Choroid plexus epithelial cell (primary cell): ENCODE results near the gene ATXN7L1.

ENCODE experiments used
- DNase-seq: peaks from one replicate; pipeline ENCODE4 v3.0.0-alpha.2; 2010; ENCODE audit warnings: low read depth
- H3K4me3 ChIP-seq: 2 replicates; pipeline ENCODE4 v1.5.1; 2011; ENCODE audit warnings: low read depth, mild to moderate bottlenecking, control low read depth, low read length, moderate library complexity
- TF ChIP-seq, protein P1 (sequence below): conservative IDR thresholded peaks from 2 replicates; pipeline ENCODE4 v1.5.1; 2011; ENCODE audit warnings: low read depth, mild to moderate bottlenecking, control low read depth, inconsistent platforms, low read length, moderate library complexity

ATXN7L1 gene

DNA sequence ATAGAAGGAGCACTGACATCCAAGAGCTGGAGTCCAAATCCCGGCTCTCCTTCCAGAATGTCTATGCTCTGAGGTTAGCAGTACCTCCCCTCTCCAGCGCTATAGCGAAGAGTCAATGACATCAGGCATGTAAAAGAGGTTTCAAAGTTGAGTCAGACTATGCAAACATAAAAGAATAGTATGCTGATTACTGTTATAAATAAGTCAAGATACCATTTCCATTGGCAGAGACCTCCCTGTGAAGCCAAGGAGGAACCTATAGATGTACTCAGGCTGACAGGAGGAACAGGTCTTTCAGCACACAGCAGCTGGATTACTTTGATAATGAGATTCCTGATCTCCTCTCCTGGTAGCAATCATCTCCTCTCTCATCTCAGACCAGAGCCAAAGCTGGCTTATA is 191.2 kb downstream of the ATXN7L1 start:
- TF ChIP-seq, protein P1, sequence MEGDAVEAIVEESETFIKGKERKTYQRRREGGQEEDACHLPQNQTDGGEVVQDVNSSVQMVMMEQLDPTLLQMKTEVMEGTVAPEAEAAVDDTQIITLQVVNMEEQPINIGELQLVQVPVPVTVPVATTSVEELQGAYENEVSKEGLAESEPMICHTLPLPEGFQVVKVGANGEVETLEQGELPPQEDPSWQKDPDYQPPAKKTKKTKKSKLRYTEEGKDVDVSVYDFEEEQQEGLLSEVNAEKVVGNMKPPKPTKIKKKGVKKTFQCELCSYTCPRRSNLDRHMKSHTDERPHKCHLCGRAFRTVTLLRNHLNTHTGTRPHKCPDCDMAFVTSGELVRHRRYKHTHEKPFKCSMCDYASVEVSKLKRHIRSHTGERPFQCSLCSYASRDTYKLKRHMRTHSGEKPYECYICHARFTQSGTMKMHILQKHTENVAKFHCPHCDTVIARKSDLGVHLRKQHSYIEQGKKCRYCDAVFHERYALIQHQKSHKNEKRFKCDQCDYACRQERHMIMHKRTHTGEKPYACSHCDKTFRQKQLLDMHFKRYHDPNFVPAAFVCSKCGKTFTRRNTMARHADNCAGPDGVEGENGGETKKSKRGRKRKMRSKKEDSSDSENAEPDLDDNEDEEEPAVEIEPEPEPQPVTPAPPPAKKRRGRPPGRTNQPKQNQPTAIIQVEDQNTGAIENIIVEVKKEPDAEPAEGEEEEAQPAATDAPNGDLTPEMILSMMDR, result no peak
- DNase-seq, result no peak

DNA sequence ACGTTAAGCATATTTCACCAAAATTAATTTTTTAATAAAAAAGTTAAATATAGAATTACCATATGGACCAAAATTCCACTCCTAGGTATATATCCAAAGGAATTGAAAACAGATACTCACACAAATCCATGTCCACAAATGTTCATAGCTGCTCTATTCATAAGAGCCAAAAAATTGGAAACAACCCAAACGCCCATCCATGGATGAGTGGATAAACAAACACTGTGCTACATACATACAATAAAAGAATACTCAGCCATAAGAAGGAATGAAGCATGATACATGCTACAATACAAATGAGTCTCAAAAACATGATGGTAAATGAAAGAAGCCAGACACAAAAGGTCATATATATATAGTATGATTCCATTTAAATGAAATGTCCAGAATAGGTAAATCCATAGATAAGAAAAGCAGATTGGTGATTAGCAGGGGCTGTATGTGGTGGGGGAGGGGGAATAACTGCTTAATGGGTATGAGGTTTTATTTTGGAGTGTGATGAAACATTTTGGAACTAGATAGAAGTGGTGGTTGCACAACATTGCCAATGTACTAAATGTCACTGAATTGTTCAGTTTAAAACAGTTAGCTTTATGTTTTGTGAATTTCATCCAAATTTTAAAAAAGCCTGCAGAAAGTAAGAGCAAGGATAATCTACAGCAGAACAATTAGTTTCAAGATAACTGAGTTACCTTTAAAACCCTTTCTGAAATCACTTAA is 193.9 kb downstream of the ATXN7L1 start:
- DNase-seq, result no peak
- TF ChIP-seq, protein P1, result no peak
- H3K4me3 ChIP-seq, result no peak overlapping the region

More for the DNA sequence above, 191.2 kb downstream of the ATXN7L1 start:
- H3K4me3 ChIP-seq, result no peak overlapping the region

DNA sequence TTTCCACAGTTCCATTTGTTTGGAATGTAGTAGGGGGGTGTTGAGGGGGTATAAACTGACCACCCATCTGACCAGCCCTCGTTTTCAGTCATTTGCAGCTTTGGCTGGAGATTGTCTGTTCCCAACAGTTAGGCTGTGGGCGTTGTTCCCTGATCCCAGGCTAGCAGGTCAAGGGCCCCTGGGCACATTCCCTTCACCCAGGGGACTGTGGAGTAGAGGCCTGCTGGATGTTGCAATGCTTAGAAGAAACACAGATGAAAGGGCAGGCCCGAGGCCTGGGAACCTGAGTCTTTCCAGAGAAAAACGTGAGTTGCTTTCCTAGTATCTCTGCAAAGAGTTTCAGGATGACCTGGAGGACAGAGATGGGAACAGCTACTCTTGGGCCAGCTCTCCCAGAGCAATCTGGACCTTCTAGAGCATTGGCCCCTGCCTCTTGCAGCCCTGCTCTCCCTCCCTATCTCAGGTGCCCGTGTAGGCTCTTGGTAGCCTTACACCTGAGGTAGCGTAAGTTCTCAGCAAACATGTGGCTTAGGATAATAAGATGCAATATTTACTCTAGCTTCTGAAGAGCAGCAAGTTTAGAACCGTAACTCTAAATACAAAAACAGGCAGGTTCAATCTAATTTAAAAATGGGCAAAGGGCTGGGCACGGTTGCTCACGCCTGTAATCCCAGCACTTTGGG is 195.8 kb downstream of the ATXN7L1 start:
- DNase-seq, result no peak
- H3K4me3 ChIP-seq, result no peak overlapping the region
- TF ChIP-seq, protein P1, result no peak

DNA sequence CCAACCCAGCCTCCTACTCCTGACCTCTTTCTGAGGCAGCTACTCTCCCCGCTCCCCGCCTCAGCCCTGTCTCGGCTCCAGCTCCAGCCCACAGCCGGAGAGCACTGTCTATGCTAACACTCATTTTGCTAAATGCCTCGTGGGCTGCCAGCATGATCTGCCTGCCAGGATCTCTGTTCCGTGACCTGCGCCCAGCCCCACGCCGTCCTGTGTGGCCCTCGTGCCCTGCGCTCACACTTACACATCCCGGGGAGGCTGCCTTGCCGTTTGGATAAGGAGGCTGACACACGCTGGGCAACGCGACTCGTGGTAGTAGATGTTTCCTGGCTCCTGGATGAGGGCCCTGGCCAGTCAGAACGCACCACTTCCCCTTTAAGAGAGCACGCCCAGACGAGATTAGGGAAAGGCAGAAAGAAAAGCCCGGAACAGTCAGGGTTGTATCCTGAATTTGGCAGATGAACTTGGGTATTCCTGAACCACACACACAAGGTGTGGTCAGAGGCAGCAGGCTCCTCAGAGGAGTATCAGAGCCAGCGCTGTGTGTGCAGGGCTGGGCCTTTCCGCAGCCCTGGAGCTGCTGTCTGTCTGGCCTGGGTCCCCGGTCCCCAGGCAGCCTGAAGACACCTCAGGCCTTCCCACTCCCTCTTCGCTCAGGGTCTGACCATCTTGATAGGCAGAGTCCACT is 197.4 kb downstream of the ATXN7L1 start:
- peak; percentile 29 for DNase-seq
- TF ChIP-seq, protein P1, result no peak
- H3K4me3 ChIP-seq, result peak overlapping the region; percentile 22

DNA sequence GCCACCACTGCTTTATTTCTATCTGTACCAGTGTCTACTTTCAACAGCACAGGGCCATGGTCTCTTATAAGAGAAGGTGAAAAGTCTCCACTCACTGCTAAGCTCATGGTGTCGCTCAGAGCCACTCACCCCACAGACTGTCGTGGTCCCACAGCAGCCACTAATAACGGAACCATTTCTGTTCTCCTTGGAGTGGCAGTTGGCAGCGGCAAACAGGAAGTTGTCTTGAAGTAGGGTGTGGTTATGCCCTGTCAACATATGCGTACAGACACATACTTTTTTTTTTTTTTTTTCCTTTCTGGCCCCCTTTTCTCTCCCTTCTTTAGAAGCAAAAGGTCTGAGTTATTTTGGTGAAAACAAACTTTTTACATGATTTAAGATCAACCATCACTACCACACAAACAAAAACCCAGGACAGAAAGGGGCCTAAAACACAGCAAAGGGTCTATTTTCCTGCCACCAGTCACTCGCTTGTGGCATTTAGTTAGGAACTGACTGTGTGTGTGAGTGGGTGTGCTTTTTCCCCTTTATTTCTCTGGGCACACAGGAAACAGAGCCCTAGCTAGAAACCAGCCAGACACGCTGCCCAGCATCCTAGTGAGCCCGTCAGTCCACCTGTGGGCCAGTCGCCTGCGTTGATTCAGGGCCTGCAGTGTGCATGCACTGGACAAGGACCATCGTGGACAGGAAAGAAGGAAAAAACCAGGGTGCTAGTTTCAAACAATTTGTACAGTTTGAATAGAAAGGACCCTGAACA is 198.4 kb downstream of the ATXN7L1 start:
- DNase-seq, result no peak

GRCh38 chr7:105677410-105677730 is 199.0 kb downstream of the ATXN7L1 start:
- H3K4me3 ChIP-seq, result no peak overlapping the region
- no peak for DNase-seq
- TF ChIP-seq, protein P1, result no peak

More for the DNA sequence above, 198.4 kb downstream of the ATXN7L1 start:
- TF ChIP-seq, protein P1, result no peak
- H3K4me3 ChIP-seq, result no peak overlapping the region
